Uterus (tissue), 2 donors: ENCODE data around the gene KDM5D.

Experiments used
- POLR2A ChIP-seq, 2 donors: fragments of 450-650 bp; IDR thresholded peaks; one replicate each; pipeline ENCODE4 v1.6.1; 2016; ENCODE audit warnings: antibody characterized with exemption in 2 of 2, mild to moderate bottlenecking in 1 of 2, moderate library complexity in 1 of 2
- TF ChIP-seq, protein P1 (sequence below), 4 experiments: fragments of 200-600 bp in 2 of 4; fragments of 450-650 bp in 2 of 4; sonication (generic) in 2 of 4; IDR thresholded peaks; one replicate each; pipeline ENCODE4 v1.5.1; 2016 to 2019; ENCODE audit warnings: antibody characterized with exemption in 4 of 4, mild to moderate bottlenecking in 2 of 4, moderate library complexity in 1 of 4

DNA sequence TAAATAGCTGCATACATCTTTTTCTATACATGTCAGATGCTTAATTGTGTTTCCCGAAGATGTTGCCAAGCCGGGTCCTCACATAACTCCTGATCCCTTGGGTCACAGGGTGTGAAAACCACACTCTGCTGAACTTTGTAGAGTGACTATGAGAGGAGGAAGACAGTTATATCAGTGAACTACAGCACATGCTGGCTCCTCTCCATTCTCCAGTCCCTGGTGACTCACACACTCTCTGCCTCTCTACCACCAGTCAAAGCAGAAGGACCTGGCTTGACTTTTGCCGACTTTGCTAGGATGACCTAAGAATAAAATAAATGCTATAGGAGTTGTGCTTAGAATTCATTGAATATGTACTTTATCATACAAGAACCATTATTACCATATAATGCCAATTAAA lies 23.8 kb upstream of the KDM5D start:
- TF ChIP-seq, protein P1, sequence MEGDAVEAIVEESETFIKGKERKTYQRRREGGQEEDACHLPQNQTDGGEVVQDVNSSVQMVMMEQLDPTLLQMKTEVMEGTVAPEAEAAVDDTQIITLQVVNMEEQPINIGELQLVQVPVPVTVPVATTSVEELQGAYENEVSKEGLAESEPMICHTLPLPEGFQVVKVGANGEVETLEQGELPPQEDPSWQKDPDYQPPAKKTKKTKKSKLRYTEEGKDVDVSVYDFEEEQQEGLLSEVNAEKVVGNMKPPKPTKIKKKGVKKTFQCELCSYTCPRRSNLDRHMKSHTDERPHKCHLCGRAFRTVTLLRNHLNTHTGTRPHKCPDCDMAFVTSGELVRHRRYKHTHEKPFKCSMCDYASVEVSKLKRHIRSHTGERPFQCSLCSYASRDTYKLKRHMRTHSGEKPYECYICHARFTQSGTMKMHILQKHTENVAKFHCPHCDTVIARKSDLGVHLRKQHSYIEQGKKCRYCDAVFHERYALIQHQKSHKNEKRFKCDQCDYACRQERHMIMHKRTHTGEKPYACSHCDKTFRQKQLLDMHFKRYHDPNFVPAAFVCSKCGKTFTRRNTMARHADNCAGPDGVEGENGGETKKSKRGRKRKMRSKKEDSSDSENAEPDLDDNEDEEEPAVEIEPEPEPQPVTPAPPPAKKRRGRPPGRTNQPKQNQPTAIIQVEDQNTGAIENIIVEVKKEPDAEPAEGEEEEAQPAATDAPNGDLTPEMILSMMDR (IDR thresholded peaks at IDR 0.05): no peak
- no peak for TF ChIP-seq POLR2A (IDR thresholded peaks at IDR 0.05)
